ENCODE measurements around the gene SYNJ1. TPM values are rescaled to one million over a fixed set of nuclear protein-coding genes. Genes with fewer than 3 reads are reported as not detected.
A peak's percentile ranks its signal among the peaks of the same experiment; 100 is the strongest.

SYNJ1 gene
- total RNA-seq, 1 donor: 11.4 TPM

- H3K4me3 ChIP-seq (ENCODE audit: low read depth, low read length): no peak overlapping the region
- no peak for TF ChIP-seq CTCF (IDR thresholded peaks at IDR 0.05; ENCODE audit: insufficient read depth, low read length)
- peak; percentile 13 for DNase-seq (ENCODE audit: low read depth)
Measured at GRCh38 chr21:32768530-32768929, 40.7 kb upstream of the SYNJ1 start.

GRCh38 chr21:32765058-32765457, 37.2 kb upstream of the SYNJ1 start:
- no peak for DNase-seq (ENCODE audit: low read depth)
- H3K4me3 ChIP-seq (ENCODE audit: low read depth, low read length): no peak overlapping the region
- no peak for TF ChIP-seq CTCF (IDR thresholded peaks at IDR 0.05; ENCODE audit: insufficient read depth, low read length)

- TF ChIP-seq CTCF (IDR thresholded peaks at IDR 0.05; ENCODE audit: insufficient read depth, low read length): no peak
- no peak overlapping the region for H3K4me3 ChIP-seq (ENCODE audit: low read depth, low read length)
- DNase-seq (ENCODE audit: low read depth): no peak
Measured at GRCh38 chr21:32764186-32764585, 36.4 kb upstream of the SYNJ1 start.

- no peak for DNase-seq (ENCODE audit: low read depth)
- no peak overlapping the region for H3K4me3 ChIP-seq (ENCODE audit: low read depth, low read length)
- no peak for TF ChIP-seq CTCF (IDR thresholded peaks at IDR 0.05; ENCODE audit: insufficient read depth, low read length)
Measured at GRCh38 chr21:32757804-32758203, 30.0 kb upstream of the SYNJ1 start.

- no peak overlapping the region for H3K4me3 ChIP-seq (ENCODE audit: low read depth, low read length)
- DNase-seq (ENCODE audit: low read depth): no peak
- no peak for TF ChIP-seq CTCF (IDR thresholded peaks at IDR 0.05; ENCODE audit: insufficient read depth, low read length)
Measured at GRCh38 chr21:32756096-32756495, 28.3 kb upstream of the SYNJ1 start.

GRCh38 chr21:32753818-32754585, 26.2 kb upstream of the SYNJ1 start:
- no peak overlapping the region for H3K4me3 ChIP-seq (ENCODE audit: low read depth, low read length)
- TF ChIP-seq CTCF (IDR thresholded peaks at IDR 0.05; ENCODE audit: insufficient read depth, low read length): no peak
- DNase-seq (ENCODE audit: low read depth): no peak

GRCh38 chr21:32750405-32750804, 22.6 kb upstream of the SYNJ1 start:
- no peak overlapping the region for H3K4me3 ChIP-seq (ENCODE audit: low read depth, low read length)
- TF ChIP-seq CTCF (IDR thresholded peaks at IDR 0.05; ENCODE audit: insufficient read depth, low read length): no peak
- DNase-seq (ENCODE audit: low read depth): no peak

Data from fibroblast of the aortic adventitia (primary cell).